HG03571 (cell line): ENCODE measurements around the gene FLNB.

Source experiments
- ATAC-seq: cut with Tn5 transposase; IDR thresholded peaks from one replicate; pipeline ENCODE4 v1.9.1; 2021; ENCODE audit not compliant: unreplicated experiment

The FLNB gene

GRCh38 chr3:58130591-58130990 lies 122.4 kb downstream of the FLNB start:
- no peak for ATAC-seq

GRCh38 chr3:58131101-58131825 lies 123.0 kb downstream of the FLNB start:
- ATAC-seq, result no peak

- ATAC-seq, result no peak
Observed at GRCh38 chr3:58132850-58133249, 124.6 kb downstream of the FLNB start.

DNA sequence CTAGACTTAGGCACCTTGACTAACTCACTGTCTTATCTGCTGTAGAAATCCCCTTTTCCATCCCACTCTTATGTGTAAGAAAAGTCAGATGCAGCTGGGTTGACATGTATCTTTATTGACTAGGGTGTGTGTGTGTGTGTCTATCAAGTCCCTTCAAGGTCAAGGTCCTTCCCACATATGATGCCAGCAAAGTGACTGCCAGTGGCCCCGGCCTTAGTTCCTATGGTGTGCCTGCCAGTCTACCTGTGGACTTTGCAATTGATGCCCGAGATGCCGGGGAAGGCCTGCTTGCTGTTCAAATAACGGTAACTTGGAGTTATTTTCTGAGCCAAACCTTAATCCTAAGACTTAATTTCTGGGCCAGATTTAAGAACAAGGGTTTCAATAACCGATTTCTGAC lies 126.2 kb downstream of the FLNB start:
- no peak for ATAC-seq

- ATAC-seq, result no peak
Observed at GRCh38 chr3:58135712-58136543, 127.7 kb downstream of the FLNB start.

GRCh38 chr3:58137306-58137705 lies 129.1 kb downstream of the FLNB start:
- no peak for ATAC-seq

DNA sequence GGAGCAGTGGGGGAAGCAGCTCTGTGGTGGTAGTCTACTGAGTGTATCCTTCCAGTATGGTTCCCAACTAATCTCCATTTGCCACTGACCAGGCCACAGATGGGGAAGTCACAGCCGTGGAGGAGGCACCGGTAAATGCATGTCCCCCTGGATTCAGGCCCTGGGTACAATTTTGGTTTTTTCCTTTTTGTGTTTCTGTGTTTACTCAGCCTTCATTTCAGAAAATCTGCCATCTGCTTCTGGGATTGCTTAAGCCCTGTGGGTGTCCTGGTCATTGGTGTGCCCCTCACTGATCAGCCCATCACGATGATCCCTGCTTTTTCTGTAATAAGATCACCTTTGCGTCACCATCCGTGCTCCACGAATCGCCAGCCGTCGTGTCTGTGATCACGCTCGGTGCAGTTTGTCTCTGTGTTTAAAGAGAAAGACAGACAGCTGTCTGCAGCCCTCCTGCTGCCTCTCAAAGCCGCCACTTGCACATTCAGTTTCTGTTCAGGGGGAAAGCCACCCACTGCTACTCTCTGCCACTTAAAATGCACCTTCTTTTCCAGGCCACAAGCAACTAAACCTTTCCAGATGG lies 133.6 kb downstream of the FLNB start:
- no peak for ATAC-seq

GRCh38 chr3:58143417-58144055 lies 135.3 kb downstream of the FLNB start:
- no peak for ATAC-seq

DNA sequence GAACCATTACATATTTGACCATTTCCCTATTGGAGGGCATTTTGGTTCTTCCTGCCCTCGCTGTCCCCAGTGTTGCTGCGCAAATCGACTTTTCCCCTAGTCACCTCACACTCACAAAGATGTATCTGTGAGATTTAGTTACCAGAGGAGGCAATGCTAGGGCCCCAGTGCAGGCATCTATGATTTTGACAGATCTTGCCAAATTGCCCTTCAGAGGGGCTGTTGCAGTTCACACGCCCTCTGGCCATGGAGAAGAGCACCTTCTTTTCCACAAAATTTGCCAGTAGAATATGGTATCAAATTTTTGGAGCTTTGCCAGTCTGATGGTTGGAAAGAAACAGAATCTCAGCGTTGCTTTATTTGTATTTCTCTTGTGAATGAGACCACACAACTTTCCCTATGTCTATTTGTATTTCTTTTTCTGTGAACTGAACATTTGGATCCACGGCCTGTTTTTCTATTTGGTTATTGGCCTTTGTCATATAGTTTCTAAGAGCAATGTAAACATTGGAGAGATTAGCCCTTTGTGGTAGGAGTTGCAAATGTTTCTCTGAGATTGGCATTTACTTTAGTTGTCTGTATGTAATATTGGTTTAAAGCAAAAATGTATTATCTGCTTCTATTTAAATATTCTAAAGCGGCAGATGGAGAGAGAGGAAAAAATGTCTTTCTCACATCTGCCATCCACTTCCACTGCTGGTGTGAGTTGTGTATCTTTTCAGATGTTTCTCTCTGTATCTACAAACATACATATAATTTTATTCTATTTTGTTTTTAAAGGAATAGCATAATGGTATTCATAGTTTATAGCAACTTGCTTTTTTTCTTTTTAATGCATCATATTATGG lies 136.5 kb downstream of the FLNB start:
- no peak for ATAC-seq

DNA sequence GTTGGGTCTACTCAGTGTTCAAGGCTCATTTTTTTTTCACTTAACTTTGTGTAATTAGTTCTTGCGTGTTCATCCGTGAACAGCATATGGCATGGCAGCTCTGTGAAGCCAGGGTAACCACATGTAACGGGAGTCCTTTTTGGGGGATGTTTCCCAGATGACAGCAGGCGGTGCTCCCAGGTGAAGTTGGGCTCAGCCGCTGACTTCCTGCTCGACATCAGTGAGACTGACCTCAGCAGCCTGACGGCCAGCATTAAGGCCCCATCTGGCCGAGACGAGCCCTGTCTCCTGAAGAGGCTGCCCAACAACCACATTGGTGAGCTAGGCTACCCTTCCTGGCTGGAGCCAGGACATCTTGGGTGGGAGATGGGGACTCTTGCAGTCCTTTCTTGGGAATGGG lies 139.8 kb downstream of the FLNB start:
- ATAC-seq, result no peak

GRCh38 chr3:58150130-58150809 lies 142.0 kb downstream of the FLNB start:
- no peak for ATAC-seq

DNA sequence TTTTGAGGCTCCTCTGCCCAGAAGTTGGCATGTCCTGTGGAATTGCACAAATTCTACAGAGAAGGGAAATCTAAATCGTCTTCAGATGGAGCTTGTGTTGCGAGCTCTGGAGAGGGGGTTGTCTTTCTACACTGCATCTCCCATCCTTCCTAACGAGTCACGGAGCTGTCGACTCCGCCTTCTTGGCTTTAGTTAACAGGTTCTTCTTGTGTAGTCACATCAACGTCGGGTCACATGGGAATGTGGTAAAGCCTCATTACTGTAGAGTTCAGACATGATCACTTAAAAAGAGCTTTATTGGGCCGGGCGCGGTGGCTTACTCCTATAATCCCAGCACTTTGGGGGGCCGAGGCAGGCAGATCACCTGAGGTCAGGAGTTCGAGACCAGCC lies 142.6 kb downstream of the FLNB start:
- no peak for ATAC-seq

DNA sequence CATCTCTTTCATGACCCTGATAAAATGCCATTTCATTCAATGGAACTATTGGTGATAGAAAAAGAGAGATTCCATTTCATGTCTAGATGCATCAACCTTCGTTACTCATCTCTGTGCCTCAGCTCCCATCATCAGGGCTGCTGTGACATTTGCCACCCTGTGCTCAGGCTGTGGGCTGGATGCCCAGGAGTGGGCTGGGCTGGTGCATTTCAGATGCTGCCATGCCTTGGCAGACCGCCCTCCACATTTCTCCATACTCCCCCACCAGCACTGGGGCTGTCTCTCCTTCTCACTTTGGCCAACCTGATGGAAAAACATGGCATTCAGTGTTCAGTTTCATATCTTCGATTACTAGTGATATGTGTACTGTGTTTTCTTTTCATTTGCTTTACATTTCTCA lies 143.4 kb downstream of the FLNB start:
- no peak for ATAC-seq

- no peak for ATAC-seq
Observed at GRCh38 chr3:58152225-58153015, 144.2 kb downstream of the FLNB start.

GRCh38 chr3:58153371-58153770 lies 145.1 kb downstream of the FLNB start:
- no peak for ATAC-seq

GRCh38 chr3:58154626-58155449 lies 146.6 kb downstream of the FLNB start:
- no peak for ATAC-seq

- ATAC-seq, result no peak
Observed at GRCh38 chr3:58155838-58156237, 147.6 kb downstream of the FLNB start.

DNA sequence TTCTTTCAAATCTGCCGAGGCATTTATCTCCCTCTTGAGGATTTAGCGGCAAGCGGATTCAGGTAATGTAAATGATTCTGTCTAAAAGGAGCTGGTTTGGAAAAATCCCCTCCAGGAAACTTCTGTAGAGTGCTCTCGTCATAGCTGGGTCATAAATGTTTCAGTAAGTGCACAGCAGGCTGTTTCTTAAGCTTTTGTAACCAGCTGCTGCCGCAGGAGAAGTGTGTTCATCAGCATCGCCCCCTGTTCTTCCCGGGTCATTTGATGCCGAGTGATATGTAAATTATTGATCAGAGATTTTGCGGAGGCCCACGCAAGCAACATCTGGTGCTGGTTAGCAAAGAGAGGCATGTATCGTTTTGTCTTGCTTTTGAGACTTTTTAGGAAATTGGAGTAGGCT lies 149.5 kb downstream of the FLNB start:
- no peak for ATAC-seq
